Myocyte (in vitro differentiated cells): Measurements from ENCODE around the gene SECTM1. TPM values are rescaled to one million over a fixed set of nuclear protein-coding genes. Genes with fewer than 3 reads are reported as not detected.

Experiments used
- DNase-seq: peaks from one replicate; pipeline ENCODE4 v3.0.0-alpha.2; 2012; ENCODE audit warnings: low read depth
- total RNA-seq: library from RNA; depleted of rRNA; stranded (reverse); fragments of >200 nt; gene quantifications from 2 replicates; pipeline ENCODE4 v1.2.3, GENCODE V29; 2014

The SECTM1 gene
- total RNA-seq, 1 donor from 2014 or later: 65.8 TPM

DNA sequence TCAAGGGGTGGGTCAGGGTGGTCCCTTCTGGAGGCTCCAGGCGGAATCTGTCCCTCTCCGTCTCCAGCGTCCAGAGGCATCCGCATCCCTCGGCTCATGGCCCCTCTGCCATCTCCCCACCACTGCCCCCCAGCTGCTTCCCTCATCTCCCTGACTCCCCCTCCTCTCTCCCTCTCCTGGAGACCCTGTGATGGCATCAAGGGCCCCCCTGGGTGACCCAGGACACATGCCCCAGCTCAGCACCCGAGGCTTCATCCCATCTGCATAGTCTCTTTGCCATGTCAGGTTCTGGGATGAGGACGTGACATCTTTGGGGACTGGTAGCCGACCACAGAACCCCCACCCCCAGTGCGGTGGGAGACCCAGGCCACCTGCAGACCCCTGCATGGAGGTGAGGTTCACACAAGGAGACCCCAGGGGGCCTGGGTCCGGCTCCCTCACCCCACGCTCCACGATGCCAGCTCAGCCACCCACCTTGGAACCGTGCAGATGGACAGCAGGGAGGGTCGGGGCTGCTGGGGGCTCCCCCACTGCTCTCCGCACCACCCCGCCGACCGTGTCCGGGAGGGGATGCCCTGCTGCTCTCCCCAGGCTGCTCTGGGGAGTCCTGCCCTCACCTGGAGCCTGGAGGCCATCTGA, 3.8 kb downstream of the SECTM1 start:
- no peak for DNase-seq

DNA sequence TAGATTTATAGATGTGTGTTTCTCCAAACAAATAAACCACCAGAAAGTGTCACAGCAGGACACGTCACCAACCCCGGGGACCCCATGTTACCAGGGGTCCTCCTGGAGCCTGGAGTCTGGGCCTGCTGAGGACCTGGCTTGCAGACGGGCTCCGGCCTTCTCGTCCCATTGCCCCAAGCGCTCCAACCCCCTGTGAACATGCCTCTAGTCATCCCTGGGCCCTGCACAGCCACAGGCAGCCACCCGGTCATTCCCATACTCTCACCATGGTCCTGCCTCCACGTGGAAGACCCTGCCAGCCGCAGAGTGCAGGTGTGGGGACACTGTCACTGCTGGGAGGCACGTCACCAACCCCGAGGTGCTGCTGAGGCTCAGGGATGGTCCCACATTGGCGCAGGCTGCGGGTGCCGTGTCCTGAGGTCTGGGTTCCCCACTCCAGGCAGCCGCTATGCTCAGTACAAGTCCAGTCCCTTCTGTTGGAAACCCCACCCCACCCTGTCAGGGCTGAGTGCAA, 4.5 kb downstream of the SECTM1 start:
- DNase-seq: no peak

DNA sequence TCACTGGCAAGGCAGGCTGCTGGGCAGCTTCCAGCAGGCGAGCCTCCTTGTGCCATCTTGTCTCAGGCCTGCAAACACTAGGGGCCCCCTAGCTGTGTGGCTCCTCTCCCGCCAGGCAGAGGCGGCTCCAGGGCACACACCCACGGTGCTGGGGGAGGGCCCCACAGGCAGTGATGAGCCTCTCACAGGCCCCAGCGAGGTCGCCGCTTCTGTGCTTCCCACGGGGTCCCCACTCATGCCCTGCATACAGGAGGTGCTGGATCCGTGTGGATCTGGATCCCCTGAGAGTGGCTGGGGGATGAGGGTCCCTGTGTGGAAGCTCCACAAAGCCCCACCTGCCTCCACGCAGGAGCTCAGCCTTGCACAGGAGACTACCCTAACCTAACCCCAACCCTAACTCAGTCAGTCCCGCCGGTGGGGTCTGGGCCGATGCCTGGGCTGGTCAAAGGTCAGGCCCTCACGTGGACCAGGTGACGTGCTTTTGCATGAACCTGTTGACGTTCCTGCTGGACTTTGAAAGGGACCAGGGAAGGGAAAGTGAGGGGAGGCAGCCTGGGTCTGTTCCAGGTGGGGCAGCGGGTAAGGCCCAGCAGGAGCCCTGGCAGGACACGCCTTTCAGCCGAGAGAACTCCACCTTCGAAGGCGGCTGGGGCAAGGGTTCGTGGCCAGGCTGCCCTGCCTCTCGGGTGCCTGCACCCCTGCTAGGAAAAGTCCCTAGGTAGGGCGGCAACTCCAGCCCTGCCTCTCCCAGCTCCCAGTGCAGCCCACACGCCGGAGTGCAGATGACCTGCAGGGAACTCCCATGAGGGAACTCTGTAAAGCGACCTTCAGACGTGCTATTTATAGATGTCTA, 5.2 kb downstream of the SECTM1 start:
- DNase-seq: no peak

DNA sequence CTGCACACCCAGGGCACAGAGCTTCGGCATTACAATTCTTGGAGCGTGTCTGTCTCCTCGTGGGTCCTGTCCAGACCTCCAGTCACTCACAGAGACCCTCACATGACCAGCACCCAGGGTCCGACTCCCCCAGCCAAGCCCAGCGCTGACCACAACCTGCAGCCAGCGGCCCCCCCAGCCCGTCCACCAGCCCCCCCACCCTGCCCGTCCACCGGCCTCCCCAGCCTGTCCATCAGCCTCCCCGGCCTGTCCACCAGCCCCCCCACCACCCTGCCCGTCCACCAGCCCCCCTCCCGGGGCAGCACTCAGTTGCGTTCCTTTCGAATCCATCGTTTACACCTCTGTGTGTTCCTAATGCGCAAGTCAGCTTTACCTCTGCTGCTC, 5.8 kb downstream of the SECTM1 start:
- DNase-seq: no peak

DNA sequence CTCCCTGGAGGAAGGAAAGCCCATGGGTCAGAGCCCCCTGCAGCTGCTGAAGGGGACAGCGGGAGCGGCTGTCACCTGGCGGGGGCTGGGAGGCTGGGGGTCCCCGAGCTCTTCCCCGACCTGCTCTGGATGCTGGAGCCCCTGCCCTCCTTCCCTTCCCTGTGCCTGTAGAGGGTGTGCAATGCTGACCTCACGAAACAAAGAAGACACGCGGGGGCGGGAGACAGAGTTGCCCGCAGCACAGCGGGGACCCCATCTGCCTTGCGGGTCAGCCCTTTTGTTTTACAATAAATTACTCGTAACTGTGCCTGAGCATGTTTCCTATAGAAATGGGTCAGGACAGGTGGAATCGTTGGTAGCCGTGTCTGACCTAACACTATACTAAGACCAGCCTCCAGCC, 6.3 kb downstream of the SECTM1 start:
- no peak for DNase-seq

DNA sequence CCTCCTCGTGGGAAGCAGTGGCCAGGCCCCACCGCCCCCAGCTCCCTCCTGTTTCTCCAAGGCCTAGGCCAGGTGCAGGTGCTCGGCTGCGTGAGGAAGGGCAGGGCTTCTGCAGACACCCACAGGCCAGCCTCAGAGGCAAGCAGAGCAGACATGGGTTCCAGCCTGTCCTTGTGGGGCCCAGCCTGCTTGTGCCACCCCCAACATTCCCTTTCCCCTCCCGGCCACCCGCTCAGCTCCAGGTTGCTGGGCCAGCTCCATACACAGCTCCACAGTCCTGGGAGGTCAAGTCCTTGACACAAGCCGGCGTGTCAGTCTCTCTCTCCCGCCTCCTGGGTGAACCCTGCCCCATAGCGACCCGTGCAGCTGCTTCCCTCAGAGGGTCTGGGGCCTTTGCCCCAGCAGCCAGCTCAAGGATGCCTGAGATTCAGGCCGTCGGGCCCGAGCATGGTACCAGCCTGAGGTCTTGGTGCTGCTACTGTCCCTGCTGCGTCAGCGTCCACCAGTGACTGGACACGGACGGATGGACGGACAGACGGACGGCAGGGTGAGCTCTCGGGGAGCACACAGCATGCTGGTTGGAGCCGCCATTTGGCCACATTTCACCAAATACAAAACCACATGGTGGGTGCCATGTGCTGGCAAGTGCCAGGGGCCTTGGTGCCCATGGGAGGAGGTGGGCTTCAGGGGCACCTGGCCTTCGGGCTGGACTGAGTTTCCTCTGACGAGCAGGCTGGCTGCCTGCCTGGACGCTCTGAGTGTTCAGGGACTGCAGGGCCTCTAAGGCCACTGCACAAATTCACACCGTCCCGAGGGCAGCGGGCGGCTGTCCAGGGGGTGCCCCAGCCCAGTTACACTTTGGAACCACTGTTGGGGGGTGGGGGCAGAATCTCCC, 8.0 kb downstream of the SECTM1 start:
- no peak for DNase-seq

DNA sequence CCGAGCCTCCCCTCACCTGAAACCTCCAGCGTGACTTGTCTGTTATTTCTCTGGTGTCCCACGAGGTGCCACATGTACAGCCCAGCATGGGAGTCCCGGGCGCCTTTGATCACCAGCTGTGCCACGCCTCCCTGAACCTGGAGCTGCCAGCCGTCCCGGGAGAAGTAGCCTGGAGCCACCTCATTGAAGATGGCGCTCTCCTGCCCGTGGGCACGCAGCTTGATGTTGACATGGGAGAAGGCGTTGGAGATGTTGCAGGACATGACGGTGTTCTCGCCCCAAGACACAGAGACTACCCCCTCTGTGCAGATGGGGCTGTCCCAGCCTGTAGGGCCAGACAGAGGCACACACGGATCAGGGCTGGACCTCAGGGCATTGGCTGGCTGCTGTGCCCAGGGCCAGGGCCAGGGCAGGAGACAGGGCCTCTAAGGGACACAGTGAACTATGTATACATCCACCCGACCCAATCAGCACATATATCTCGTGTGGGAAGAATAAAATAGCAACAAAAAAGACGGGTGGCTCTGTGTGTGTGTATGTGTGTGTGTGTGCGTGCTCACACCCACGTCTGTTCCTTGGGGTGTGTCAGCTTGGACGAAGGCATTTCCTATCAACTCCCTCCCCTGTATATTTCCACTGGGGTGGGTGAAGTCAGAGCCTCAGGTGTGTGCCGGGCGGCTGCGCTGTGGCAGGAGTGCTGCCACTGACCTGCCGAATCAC, 8.8 kb downstream of the SECTM1 start:
- DNase-seq: no peak

DNA sequence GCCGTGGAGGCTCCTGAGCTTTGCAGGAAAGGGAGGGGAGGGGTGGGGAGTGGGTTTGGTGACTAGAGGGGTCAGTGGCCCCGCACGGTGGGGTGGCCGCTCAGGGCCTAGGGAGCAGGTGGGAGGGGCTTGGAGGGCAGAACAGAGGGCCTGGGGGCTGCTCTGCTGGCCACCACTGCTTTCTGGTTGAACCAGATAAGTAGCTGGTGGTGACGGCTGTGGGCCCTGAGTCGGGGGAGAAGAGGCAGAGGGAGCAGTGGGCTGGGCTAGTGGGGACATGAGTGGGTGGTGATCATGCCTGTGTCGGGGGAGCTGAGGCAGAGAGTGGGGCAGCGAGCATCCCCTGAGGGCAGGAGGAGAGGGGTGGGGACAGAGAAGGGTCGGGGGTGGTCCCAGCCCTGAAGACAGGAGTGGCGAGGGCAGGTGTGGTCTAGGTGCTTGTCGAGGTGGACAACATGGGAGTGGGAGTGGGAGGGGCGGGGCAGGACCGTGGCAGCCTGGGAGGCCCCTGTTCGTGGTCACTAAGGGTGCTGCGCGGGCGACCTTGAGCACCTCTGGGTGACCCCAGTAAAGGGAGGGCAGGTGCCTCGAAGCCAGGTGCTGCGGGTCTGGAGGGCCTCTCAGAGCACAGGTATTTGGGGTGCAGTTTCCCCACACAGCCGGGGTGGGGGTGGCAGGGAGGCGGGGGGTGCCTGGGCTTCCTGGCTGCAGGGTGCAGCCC, 9.9 kb downstream of the SECTM1 start:
- no peak for DNase-seq

DNA sequence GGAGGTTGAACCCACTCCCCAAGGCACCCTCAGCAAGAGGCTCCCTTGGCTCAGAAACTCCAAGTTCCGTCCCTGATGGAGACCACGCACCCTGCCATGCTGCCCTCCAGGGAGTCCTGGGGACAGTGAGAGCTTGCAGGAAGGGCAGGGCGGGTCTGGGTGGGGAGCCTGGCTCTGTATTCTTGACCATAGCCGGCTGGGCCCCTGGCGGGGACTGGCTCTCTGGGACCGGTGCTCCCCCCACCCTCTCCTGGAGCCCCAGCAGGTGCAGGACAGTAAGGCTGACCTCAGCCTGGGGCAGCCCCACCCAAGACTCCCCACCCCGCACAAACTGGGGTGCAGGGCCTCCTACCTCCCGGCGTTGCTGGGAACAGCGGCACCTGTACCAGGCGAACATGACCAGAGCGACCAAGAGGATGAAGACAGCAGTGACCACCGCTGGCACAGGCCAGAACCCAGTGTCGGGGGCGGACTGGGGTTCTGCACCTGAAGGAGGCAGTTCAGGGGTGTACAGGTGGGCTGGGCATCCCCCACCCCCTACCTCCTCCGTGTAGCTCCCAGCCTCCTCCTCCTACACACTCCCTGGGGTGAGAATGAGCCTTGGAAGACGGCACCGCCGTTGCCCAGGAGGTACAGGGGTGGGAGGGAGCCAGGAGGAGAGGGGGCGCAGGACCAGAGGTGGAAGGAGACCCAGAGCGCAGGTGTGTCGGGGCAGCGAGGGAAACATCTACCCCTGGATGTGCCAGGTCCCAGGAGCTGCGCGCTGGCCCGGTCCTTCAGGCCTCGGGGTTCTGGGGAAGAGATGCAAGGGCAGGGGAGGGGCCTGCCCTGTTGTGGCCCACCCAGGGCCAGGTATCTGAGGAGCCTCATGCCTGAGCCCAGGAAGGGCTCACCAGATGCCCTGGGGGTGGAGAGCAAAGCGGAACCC, 10.8 kb downstream of the SECTM1 start:
- DNase-seq: no peak

DNA sequence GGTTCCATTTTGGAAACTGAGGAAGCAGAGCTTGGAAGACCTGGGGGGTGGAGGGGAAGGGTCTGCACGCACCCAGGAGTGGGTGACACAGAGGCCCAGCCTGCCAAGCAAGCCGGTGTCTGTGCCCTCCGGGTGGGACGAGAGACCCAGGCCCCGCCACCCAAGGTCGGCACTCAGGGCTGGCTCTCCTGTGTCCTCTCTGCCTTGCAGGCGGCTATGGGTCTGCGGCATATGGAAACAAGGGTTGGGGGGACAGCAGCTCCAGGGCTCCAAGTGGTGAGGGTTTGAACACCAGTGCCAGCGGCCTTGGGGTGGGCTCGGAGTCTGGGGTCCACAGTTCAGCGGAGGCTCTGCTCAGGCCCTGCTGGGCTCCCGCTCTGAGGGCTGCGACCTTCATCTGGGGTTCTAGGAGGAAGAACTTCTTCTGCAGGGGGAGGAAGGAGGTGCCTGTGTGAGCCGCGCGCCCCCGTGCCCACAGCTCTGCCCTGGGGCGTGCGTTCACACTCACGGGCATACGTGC, 11.6 kb downstream of the SECTM1 start:
- DNase-seq: no peak

DNA sequence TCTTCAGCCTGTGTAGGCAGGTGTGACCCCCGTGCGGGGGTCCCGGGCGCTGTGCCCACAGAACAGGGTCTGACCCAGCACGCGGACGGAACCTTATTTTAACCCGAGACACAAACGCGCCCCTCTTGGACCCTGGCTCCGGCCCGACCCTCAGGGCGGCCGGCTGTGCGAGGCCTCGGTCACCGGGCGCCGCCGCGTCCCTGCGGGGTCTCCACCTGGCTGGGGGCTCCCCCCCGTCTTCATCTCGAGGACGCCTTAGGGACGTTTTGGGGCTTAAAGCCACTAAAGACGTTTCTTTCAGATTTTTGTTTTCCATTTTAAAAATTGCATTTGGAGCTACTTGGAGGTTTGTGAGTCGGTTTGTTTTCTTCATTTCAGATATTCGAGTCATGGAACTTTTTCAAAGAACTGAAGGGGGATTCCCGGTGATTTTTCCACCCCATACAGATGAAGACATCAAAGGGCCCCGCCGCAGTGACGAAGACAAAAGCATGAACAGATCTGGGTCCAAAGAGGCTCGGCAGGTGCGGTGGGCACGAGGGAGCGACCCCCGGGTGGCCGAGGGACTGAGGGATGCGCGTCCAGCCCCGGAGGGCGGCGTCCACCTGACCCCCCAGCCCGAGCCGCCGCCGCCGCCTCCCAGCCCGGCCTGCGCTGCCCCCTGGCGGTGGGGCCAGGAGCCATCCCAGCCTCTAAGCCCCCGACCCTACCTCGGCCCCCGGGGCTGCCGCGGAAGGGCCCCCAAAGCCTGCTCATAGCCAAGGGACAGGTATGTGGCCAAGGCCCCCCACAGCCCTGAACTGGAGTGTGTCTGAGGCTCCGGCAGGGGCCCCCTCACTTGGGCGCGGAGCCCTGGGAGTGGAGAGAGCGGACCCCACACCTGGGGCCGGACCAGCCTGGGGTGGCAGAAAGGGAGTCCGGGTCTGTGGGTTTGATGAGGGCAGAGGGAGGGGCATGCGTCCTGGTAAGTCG, 12.3 kb downstream of the SECTM1 start:
- DNase-seq: no peak

DNA sequence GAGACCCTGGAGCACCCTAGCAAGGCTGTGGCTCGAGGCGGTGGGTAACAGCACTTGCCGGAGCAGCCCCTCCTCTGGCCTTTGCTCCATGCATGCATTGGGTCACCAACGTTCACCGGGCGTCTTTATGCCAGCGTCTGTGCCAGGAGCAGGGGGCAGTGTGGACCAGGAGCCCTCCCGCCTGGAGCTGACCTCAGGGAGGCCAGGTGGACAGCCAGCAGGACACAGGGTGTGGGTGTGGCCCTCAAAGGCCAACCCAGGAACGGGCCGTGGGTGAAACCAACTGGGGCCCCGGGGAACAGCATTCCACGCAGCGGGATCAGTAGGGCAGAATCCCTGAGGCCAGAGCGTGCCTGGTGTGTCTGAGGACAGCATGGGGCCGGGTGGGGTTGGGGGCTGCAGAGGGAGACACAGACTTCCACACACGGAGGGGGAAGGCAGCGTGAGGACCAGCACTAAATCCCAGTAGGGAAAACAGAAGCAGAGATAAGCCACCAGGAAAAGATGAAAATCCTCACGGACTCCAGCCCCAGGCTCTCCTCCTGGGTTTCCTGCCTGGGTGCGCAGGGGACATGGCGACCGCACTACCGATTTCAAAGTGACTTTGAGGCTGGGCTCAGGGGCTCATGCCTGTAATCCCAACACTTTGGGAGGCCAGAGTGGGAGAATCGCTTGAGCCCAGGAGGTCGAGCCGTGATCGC, 13.3 kb downstream of the SECTM1 start:
- DNase-seq: no peak

DNA sequence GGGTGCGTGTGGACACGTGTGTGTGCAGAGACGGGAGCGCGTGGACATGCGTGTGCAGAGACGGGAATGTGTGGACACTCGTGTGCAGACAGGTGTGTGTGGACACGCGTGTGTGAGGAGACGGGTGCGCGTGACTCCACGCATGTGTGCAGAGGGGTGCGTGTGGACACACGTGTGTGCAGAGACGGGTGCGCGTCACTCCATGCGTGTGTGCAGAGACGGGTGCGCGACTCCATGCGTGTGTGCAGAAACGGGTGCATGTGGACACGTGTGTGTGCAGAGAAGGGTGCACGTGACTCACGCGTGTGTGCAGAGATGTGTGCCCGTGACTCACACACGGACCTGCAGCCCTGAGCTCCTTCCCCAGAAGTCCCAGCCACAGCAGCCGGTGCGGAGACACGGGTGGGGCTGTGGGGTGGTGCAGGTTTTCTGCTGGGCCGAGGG, 13.9 kb downstream of the SECTM1 start:
- no peak for DNase-seq

DNA sequence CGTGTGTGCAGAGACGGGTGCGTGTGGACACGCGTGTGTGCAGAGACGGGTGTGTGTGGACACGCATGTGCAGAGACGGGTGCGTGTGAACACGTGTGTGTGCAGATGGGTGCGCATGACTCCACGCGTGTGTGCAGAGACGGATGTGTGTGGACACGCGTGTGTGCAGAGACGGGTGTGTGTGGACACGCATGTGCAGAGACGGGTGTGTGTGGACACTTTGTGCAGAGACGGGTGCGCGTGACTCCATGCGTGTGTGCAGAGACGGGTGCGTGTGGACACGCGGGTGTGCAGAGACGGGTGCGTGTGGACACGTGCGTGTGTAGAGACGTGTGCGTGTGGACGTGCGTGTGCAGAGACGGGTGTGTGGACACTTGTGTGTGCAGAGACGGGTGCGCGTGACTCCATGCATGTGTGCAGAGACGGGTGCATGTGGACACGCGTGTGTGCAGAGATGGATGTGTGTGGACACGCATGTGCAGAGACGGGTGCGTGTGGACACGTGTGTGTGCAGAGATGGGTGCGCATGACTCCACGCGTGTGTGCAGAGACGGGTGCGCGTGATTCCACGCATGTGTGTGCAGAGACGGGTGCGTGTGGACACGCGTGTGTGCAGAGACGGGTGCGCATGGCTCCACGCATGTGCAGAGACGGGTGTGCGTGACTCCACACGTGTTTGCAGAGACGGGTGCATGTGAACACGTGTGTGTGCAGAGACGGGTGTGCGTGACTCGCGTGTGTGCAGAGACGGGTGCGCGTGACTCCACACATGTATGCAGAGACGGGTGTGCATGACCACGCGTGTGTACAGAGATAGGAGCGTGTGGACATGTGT, 14.6 kb downstream of the SECTM1 start:
- DNase-seq: no peak

DNA sequence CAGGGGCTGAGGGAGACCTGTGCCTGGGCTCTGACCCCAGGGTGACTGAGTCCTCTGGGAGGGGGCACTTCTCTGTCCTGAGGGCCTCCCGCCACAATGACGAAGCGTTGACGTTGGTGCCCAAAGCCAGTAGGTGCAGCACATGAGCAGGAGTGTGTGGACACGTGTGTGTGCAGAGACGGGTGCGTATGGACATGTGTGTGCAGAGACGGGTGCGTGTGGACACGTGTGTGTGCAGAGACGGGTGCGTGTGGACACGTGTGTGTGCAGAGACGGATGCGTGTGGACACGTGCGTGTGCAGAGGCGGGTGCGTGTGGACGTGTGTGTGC, 15.4 kb downstream of the SECTM1 start:
- no peak for DNase-seq
